RPMI7951 (cell line): ENCODE measurements around the gene WDR43. TPM values are rescaled to one million over a fixed set of nuclear protein-coding genes. Genes with fewer than 3 reads are reported as not detected.

Source experiments
- DNase-seq: peaks from one replicate; pipeline ENCODE4 v3.0.0-alpha.2; 2012; ENCODE audit warnings: low read depth
- total RNA-seq: library from RNA; depleted of rRNA; stranded (reverse); fragments of >200 nt; shearing (Covaris generic); gene quantifications from 2 replicates; pipeline ENCODE4 v1.2.3, GENCODE V29; 2014; rRNA removed

The WDR43 gene
- total RNA-seq, 1 experiment from 2014 or later: 49.0 TPM

- DNase-seq: no peak
These were observed 99.6 kb downstream of the WDR43 start for GRCh38 chr2:28994074-28994473.

GRCh38 chr2:28994679-28995078 is 100.2 kb downstream of the WDR43 start:
- no peak for DNase-seq

GRCh38 chr2:28995765-28996750 is 101.6 kb downstream of the WDR43 start:
- DNase-seq: no peak

- DNase-seq: no peak
These were observed 102.9 kb downstream of the WDR43 start for GRCh38 chr2:28997237-28997846.

Other genes starting within 250 kb of the WDR43 start
- 142 and 168 TPM in 2 replicates for gene PPP1CB, start 142.8 kb upstream of the WDR43 start, total RNA-seq
- 0.20 and 0.60 TPM in 2 replicates for gene SPDYA, start 83.8 kb upstream of the WDR43 start, total RNA-seq
- gene TRMT61B, start 24.4 kb upstream of the WDR43 start, total RNA-seq: 14.5 and 29.2 TPM in 2 replicates
- 0.29 TPM in 1 of 2 replicates, not detected in the other for gene TOGARAM2, start 86.6 kb downstream of the WDR43 start, total RNA-seq
- not detected in 2 replicates for gene PCARE, start 179.9 kb downstream of the WDR43 start, total RNA-seq
- 38.0 and 40.3 TPM in 2 replicates for gene CLIP4, start 220.7 kb downstream of the WDR43 start, total RNA-seq